IMR-90 (cell line): ENCODE measurements around the gene AHSG.

Experiments used
- BHLHE40 ChIP-seq: fragments of 150-350 bp; IDR thresholded peaks from 2 replicates; pipeline ENCODE4 v1.6.1; 2016; ENCODE audit warnings: mild to moderate bottlenecking, low read depth, low read length
- CEBPB ChIP-seq: IDR thresholded peaks from 2 replicates; pipeline ENCODE4 v1.6.1; 2012; ENCODE audit warnings: low read depth, low read length, improper control_type of control experiment
- CTCF ChIP-seq: conservative IDR thresholded peaks from 2 replicates; pipeline ENCODE4 v1.5.1; 2012; ENCODE audit warnings: mild to moderate bottlenecking, low read depth, low read length, improper control_type of control experiment
- FOS ChIP-seq: fragments of 150-350 bp; IDR thresholded peaks from 2 replicates; pipeline ENCODE4 v1.6.1; 2016; ENCODE audit warnings: low read depth, low read length
- MAZ ChIP-seq: IDR thresholded peaks from 2 replicates; pipeline ENCODE4 v1.6.1; 2012; ENCODE audit warnings: low read depth, mild to moderate bottlenecking, low read length, improper control_type of control experiment, moderate library complexity, borderline replicate concordance
- MXI1 ChIP-seq: IDR thresholded peaks from 2 replicates; pipeline ENCODE4 v1.6.1; 2012; ENCODE audit warnings: low read depth, mild to moderate bottlenecking, low read length, moderate library complexity, borderline replicate concordance
- POLR2A ChIP-seq: IDR thresholded peaks from 2 replicates; pipeline ENCODE4 v1.6.1; 2012; ENCODE audit warnings: mild to moderate bottlenecking, low read depth, low read length
- RCOR1 ChIP-seq: IDR thresholded peaks from 2 replicates; pipeline ENCODE4 v1.6.1; 2012; ENCODE audit warnings: mild to moderate bottlenecking, low read length, improper control_type of control experiment; ENCODE audit not compliant: insufficient replicate concordance
- USF2 ChIP-seq: fragments of 150-350 bp; IDR thresholded peaks from 2 replicates; pipeline ENCODE4 v1.6.1; 2017; ENCODE audit warnings: mild to moderate bottlenecking, antibody characterized with exemption, low read length, low read depth

- TF ChIP-seq BHLHE40 = no peak
- TF ChIP-seq CTCF = no peak
- no peak for TF ChIP-seq MAZ
- no peak for TF ChIP-seq RCOR1
- no peak for TF ChIP-seq CEBPB
- no peak for TF ChIP-seq MXI1
- TF ChIP-seq POLR2A = no peak
- no peak for TF ChIP-seq USF2
- no peak for TF ChIP-seq FOS
Observed at GRCh38 chr3:186593862-186594261, 19.0 kb upstream of the AHSG start.
